HFFc6 (cell line): ENCODE results near the gene UBL3. TPM values are rescaled to one million over a fixed set of nuclear protein-coding genes. Genes with fewer than 3 reads are reported as not detected.

ENCODE experiments used
- DNase-seq: peaks from one replicate; pipeline ENCODE4 v3.0.0-alpha.2; 2018
- H3K27ac Mint-ChIP-seq: 2 replicates; pipeline ENCODE4 v1.8.0; 2020; ENCODE audit warnings: mild to moderate bottlenecking, mixed read lengths
- H3K27me3 Mint-ChIP-seq: 2 replicates; pipeline ENCODE4 v1.8.0; 2021; ENCODE audit warnings: mild to moderate bottlenecking, moderate library complexity, mixed read lengths; ENCODE audit not compliant: insufficient read depth
- H3K36me3 Mint-ChIP-seq: 2 replicates; pipeline ENCODE4 v1.8.0; 2021; ENCODE audit warnings: low read depth, mixed read lengths
- H3K4me1 Mint-ChIP-seq: 2 replicates; pipeline ENCODE4 v1.8.0; 2020; ENCODE audit warnings: low read depth, mixed read lengths
- H3K4me3 Mint-ChIP-seq: 2 replicates; pipeline ENCODE4 v1.8.0; 2020; ENCODE audit warnings: mild to moderate bottlenecking, moderate library complexity, mixed read lengths
- H3K9me3 Mint-ChIP-seq: 2 replicates; pipeline ENCODE4 v1.8.0; 2020; ENCODE audit warnings: mild to moderate bottlenecking, mixed read lengths
- CTCF ChIP-seq: fragments of 200-600 bp; sonication (generic); IDR thresholded peaks from 2 replicates; pipeline ENCODE4 v1.5.0; 2021; ENCODE audit warnings: antibody characterized with exemption, mild to moderate bottlenecking
- total RNA-seq, 6 experiments: library from RNA; stranded (reverse); fragmentation: NEBNext Ultra II Directional; extraction: Animal tissue kit (Norgen Biotek cat#: 25700); gene quantifications; 2 replicates in 1 of 6; 3 replicates in 5 of 6; pipeline ENCODE4 v1.2.3, GENCODE V29; 2021

UBL3 gene
- total RNA-seq, 6 experiments from 2014 or later = 38.0 to 57.4 (median 44.6) TPM

GRCh38 chr13:29749401-29750182, 100.8 kb downstream of the UBL3 start:
- H3K27me3 Mint-ChIP-seq = peaks cover 5% of the 10 kb centered on the region
- H3K9me3 Mint-ChIP-seq = no peaks in the 10 kb centered on the region
- DNase-seq = no peak
- H3K27ac Mint-ChIP-seq = no peak overlapping the region; the same call in 1 of the 2 replicates
- no peaks in the 10 kb centered on the region for H3K36me3 Mint-ChIP-seq
- TF ChIP-seq CTCF = no peak
- no peak overlapping the region for H3K4me3 Mint-ChIP-seq
- peaks cover 25% of the 10 kb centered on the region for H3K4me1 Mint-ChIP-seq

- Mint-ChIP-seq H3K27ac (no peak overlapping the region), H3K9me3 (no peaks in the 10 kb centered on the region), H3K4me1 (peaks cover 23% of the 10 kb centered on the region), H3K4me3 (no peak overlapping the region), H3K27me3 (peaks cover 4% of the 10 kb centered on the region), H3K36me3 (no peaks in the 10 kb centered on the region)
- TF ChIP-seq CTCF = no peak
- DNase-seq = no peak
Measured at GRCh38 chr13:29748097-29748496, 102.3 kb downstream of the UBL3 start.

- TF ChIP-seq CTCF = no peak
- H3K4me1 Mint-ChIP-seq = peaks cover 27% of the 10 kb centered on the region
- no peaks in the 10 kb centered on the region for H3K9me3 Mint-ChIP-seq
- no peak overlapping the region for H3K4me3 Mint-ChIP-seq
- H3K36me3 Mint-ChIP-seq = no peaks in the 10 kb centered on the region
- no peak for DNase-seq
- H3K27me3 Mint-ChIP-seq = peaks cover 4% of the 10 kb centered on the region
- no peak overlapping the region for H3K27ac Mint-ChIP-seq
Measured at GRCh38 chr13:29746148-29746677, 104.2 kb downstream of the UBL3 start.

- Mint-ChIP-seq H3K27ac (no peak overlapping the region), H3K9me3 (no peaks in the 10 kb centered on the region), H3K36me3 (no peaks in the 10 kb centered on the region), H3K4me3 (no peak overlapping the region), H3K4me1 (peaks cover 27% of the 10 kb centered on the region), H3K27me3 (peaks cover 4% of the 10 kb centered on the region)
- DNase-seq = no peak
- TF ChIP-seq CTCF = no peak
Measured at GRCh38 chr13:29745704-29746103, 104.7 kb downstream of the UBL3 start.

GRCh38 chr13:29743201-29743786, 107.1 kb downstream of the UBL3 start:
- Mint-ChIP-seq H3K27ac (peak overlapping the region; percentile 45; the same call in 1 of the 2 replicates), H3K36me3 (no peaks in the 10 kb centered on the region), H3K27me3 (peaks cover 4% of the 10 kb centered on the region), H3K9me3 (no peaks in the 10 kb centered on the region), H3K4me1 (peaks cover 14% of the 10 kb centered on the region), H3K4me3 (peak overlapping the region; percentile 29; the same call in 1 of the 2 replicates)
- DNase-seq = peak; percentile 66
- TF ChIP-seq CTCF = no peak
